HG02610 (cell line): ENCODE data around the gene TOP2A.

Experiments used
- ATAC-seq: cut with Tn5 transposase; IDR thresholded peaks from one replicate; pipeline ENCODE4 v1.9.1; 2021; ENCODE audit warnings: mild to moderate bottlenecking, moderate library complexity; ENCODE audit not compliant: unreplicated experiment

Gene TOP2A

GRCh38 chr17:40417609-40418427, at the start of gene TOP2A:
Gene TOP2A, minus strand, starts transcription at chr17:40417896. Its CDS starts 105 bp downstream, at chr17:40417791.
- peak; percentile 96 for ATAC-seq

GRCh38 chr17:40467281-40467867, 49.7 kb upstream of the TOP2A start:
- no peak for ATAC-seq

DNA sequence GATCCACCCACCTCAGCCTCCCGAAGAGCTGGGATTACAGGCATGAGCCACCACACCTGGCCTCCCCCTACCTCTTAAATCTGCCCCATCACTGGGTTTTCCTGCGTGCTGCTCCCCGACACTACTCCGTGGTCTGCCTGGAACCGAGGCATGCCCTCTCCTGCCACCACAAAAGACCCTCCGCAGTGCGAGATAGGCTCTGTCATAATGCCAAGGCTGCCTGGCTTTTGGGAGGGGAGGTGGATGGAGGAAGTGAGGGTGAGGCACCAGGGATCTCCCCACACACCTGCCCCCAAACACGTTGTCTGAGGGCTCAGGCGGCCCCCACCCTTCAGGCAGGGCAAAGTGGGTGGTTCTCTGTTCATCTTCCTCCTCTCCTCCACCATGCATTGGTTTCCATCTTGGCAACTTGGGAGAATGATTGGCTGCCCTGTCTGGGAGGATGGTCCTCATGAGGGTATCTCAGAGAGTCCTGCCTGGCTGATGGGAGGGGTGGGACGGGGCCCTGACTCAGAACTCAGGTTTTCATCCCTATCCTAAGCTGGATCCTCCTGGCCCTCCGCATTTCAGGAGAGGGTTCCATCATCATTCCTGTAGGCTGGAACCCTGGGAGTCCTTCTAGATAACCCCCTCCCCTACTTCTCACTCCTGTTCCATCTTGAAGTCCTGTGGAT, 48.7 kb upstream of the TOP2A start:
- ATAC-seq, result no peak

- no peak for ATAC-seq
Observed at GRCh38 chr17:40464392-40464855, 46.7 kb upstream of the TOP2A start.

GRCh38 chr17:40463122-40463550, 45.4 kb upstream of the TOP2A start:
- ATAC-seq, result no peak

DNA sequence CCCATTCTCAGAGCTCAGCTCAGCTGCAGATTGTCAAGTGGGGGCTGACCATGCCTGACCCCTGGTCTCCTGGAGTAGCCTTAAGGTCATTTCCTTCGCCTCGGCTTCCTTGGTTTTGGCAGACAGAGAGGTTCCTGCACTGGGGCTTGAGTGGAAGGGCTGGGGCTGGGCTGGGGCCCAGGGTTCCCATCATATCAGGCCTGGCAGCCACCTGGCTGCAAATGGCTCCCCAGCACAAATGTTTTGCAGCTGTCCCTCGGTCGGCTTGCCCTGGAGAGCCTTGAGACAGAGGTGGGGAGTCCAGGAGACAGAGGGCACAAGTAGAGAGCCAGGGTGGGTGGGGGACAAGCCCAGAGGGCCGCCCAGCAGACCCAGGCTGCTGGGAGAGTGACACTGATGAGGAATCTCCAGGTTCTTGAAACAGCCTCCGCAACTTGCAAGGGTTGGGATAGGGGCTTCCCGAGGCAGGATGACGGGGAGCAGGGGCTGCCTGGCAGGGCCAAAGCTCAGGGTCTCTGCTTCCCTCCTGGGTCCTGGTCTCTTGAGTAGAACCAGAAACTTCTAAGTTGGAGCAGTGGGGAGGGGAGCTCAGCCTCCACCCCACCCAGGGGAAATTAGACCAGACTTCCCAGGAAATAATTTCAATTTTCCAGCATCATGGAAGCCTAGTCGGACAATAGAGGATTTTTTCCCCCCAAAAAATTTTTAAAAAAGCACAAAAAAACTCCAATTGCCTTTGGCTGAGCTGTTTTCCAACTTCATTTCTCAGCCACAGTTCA, 44.8 kb upstream of the TOP2A start:
- no peak for ATAC-seq

- no peak for ATAC-seq
Observed at GRCh38 chr17:40461732-40462342, 44.1 kb upstream of the TOP2A start.

- no peak for ATAC-seq
Observed at GRCh38 chr17:40460968-40461731, 43.5 kb upstream of the TOP2A start.

GRCh38 chr17:40460604-40460967, 42.9 kb upstream of the TOP2A start:
- no peak for ATAC-seq

DNA sequence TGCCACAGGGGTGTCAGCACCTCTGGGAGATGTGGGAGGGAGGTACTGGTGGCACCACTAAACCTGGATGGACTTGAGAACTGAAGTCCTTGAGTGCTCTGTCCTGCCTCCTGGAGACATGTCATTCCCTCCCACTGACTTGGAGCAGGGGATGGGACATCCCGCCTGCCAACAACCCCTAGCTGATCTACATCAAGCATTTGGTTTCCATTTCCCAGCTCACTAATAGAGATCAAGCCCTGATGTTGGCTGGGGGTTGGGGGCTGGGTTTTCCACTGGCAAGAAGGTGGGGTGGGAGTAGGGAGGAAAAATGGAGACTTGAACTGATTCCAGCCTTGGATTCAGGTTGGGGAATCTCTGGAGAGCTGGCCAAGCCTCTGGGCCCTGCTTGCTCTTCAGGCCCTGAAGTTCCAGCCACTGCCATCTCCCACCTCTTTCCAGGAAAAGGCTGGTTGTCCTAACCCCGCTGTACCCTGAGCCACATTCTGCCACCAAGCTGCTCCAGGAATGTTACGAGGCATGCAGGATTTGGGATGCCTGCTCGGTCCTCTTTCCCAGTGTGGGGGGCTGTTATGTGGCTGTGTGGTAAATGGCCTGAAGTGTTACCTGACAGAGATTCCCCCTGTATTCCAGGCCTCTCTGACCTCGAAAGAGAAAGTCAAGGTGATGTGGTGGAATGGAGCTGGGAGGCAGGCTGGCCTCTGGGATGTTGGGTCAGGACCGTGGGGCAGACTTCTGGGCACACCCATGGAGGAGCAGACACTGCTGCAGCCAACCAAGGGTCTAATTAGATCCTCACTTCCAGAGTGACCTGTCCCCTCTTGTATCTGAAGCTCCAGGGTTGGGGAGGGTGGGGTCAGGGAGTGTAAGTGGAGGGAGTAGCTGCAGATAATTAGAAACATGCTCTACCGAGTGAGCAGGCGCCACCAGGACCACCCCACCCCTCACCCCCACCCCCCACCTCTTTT, 42.2 kb upstream of the TOP2A start:
- no peak for ATAC-seq

DNA sequence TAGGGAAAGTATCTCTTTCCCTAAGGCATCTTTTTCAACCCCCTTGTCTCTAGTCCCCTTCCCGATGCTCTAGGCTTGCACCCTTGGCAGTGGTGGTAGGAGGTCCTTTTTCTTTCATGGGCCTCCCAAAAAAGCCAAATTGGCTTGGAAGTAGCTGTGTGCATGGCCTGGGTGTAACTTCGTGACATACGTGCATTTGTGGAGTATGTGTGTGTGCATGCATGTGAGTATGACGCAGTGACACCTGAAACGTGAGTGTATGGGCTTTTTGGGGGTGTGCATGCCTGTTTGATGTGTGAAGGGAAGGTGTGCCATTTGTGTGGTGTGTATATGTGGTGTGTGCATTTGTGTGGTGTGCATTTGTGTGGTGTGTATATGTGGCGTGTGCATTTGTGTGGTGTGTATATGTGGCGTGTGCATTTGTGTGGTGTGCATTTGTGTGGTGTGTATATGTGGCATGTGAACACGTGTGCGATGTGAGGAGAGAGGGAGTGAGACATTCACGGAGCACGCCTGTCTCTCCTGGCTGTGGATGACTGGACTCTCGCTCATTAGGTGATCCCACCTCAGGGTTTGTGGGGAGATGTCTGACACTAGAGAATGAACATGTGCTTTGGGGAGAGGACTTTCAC, 41.3 kb upstream of the TOP2A start:
- no peak for ATAC-seq

- ATAC-seq, result no peak
Observed at GRCh38 chr17:40457964-40458791, 40.5 kb upstream of the TOP2A start.

GRCh38 chr17:40457369-40457768, 39.7 kb upstream of the TOP2A start:
- ATAC-seq, result no peak

GRCh38 chr17:40456396-40456951, 38.8 kb upstream of the TOP2A start:
- ATAC-seq, result no peak

- ATAC-seq, result no peak
Observed at GRCh38 chr17:40454613-40454995, 36.9 kb upstream of the TOP2A start.

GRCh38 chr17:40453881-40454612, 36.4 kb upstream of the TOP2A start:
- no peak for ATAC-seq
